Fibroblast of villous mesenchyme (primary cell): ENCODE data around the gene TSKU. TPM values are rescaled to one million over a fixed set of nuclear protein-coding genes. Genes with fewer than 3 reads are reported as not detected.
A peak's percentile ranks its signal among the peaks of the same experiment; 100 is the strongest.
"Not testable (repeated sequence)": the region's sequence is repeated elsewhere in the genome, so short reads cannot be mapped to it uniquely, and the experiment has no call there.

Experiments used
- DNase-seq: peaks from one replicate; pipeline ENCODE4 v3.0.0-alpha.2; 2010; ENCODE audit warnings: low read depth
- H3K4me3 ChIP-seq: 2 replicates; pipeline ENCODE4 v1.5.1; 2011; ENCODE audit warnings: low read depth, mild to moderate bottlenecking, low read length
- total RNA-seq: library from RNA; depleted of rRNA; stranded (reverse); fragments of >200 nt; gene quantifications from 2 replicates; pipeline ENCODE4 v1.2.3, GENCODE V29; 2012
- TF ChIP-seq, protein P1 (sequence below): IDR thresholded peaks from 2 replicates; pipeline ENCODE4 v1.5.1; 2012; ENCODE audit warnings: low read depth, mild to moderate bottlenecking, low read length; ENCODE audit not compliant: insufficient read depth

The TSKU gene
- 18.6 and 20.9 TPM in 2 replicates for total RNA-seq

DNA sequence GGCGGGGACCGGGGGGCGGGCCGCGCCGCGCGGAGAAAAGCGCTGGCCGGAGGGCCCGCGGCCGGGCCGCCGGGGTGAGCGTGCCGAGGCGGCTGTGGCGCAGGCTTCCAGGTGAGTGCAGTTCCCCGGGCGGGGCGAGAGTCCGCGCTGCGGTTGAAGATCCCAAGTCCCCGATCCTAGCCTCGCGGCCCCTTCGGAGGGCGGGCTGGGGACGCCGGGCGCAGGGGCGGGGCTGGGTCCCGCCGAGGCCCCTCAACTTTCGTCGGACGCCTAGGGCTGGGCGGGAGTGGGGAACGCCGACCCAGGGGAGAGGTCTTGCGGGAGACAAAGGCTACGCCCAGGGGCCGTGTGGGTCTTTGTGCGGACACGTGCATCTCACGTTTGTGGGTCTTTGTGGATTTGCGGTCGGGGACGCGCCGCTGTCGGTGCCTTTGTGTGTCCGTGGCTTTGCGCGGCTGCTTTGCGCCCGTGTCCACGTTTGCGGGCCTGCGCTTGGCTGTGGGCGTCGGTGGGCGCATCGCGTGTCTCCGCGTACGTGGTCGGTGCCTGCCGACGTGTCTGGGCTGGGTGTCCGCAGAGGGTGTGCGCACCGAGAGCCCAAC lies at the start of gene TSKU:
Gene TSKU (plus strand): TSS at position 63 of the 602 bp plus-strand sequence. CDS start 12,261 bp downstream, outside the sequence.
- no peak for DNase-seq
- TF ChIP-seq, protein P1, sequence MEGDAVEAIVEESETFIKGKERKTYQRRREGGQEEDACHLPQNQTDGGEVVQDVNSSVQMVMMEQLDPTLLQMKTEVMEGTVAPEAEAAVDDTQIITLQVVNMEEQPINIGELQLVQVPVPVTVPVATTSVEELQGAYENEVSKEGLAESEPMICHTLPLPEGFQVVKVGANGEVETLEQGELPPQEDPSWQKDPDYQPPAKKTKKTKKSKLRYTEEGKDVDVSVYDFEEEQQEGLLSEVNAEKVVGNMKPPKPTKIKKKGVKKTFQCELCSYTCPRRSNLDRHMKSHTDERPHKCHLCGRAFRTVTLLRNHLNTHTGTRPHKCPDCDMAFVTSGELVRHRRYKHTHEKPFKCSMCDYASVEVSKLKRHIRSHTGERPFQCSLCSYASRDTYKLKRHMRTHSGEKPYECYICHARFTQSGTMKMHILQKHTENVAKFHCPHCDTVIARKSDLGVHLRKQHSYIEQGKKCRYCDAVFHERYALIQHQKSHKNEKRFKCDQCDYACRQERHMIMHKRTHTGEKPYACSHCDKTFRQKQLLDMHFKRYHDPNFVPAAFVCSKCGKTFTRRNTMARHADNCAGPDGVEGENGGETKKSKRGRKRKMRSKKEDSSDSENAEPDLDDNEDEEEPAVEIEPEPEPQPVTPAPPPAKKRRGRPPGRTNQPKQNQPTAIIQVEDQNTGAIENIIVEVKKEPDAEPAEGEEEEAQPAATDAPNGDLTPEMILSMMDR: no peak
- peak within 1 kb of the TSS; percentile 94 for H3K4me3 ChIP-seq

GRCh38 chr11:76733906-76734305 lies 49.2 kb upstream of the TSKU start:
- DNase-seq: peak; percentile 75
- not testable (repeated sequence) for H3K4me3 ChIP-seq
- TF ChIP-seq, protein P1: peak; percentile 62

DNA sequence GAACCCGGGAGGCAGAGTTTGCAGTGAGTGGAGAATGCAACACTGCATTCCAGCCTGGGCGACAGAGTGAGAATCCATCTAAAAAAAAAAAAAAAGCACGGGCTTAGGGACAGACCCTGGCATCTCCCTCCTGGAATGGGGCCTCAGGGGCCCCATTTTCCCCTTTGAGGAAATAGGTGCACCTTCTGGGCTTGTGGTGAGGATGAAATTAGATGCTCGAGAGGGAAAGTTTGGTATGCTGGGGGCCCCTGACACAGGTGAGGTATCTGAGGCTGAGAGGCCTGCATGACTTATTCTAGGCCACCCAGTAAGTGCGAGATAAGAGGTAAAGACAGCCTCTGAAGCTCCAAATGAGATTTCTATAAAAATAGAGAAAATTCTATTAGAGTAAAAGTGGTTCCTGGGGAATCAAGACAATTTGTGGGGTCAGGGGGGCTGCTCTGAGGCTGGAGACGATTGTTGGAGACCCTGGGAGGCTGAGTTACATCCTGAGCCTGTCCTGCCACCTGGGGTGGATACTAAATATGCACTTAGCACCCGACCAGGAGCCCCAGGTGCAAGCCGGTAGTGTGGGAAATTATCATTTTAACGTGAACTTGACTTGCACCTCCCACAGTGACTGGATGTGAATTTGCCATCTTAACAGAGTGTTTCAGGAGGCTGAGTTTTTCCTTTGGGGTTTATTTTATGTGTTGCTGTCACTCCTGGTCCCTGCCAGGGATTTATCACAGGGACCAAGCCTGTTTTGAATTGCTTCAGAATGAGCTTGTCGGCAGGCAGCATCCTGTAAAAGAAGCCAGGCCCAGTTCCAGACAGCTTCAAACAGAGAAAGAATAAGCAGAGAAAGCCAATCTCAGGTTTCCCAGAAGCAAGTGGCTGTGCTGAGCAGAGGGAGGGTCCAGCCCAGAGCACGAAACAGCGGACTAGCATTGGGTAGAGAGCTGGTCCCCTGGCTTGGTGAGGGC lies 48.4 kb upstream of the TSKU start:
- TF ChIP-seq, protein P1: no peak
- H3K4me3 ChIP-seq: no peak overlapping the region
- peak; percentile 23 for DNase-seq

- no peak overlapping the region for H3K4me3 ChIP-seq
- TF ChIP-seq, protein P1: no peak
- no peak for DNase-seq
Observed at GRCh38 chr11:76735841-76736240, 47.3 kb upstream of the TSKU start.

- no peak for DNase-seq
- H3K4me3 ChIP-seq: no peak overlapping the region
- TF ChIP-seq, protein P1: no peak
Observed at GRCh38 chr11:76736266-76736665, 46.9 kb upstream of the TSKU start.

GRCh38 chr11:76736773-76737495 lies 46.2 kb upstream of the TSKU start:
- H3K4me3 ChIP-seq: no peak overlapping the region
- TF ChIP-seq, protein P1: no peak
- no peak for DNase-seq
